Measurements from ENCODE around the gene SHISA9.

GRCh38 chr16:13136901-13137300 lies 235.5 kb downstream of the SHISA9 start:
- no peak for TF ChIP-seq YY1 (IDR thresholded peaks at IDR 0.05)
- TF ChIP-seq CTCF (IDR thresholded peaks at IDR 0.05; ENCODE audit: low read depth, low read length, missing input control) = no peak
- no peak for TF ChIP-seq SP1 (IDR thresholded peaks at IDR 0.05)
- TF ChIP-seq ZBTB33 (IDR thresholded peaks at IDR 0.05) = no peak
- TF ChIP-seq ATF3 (IDR thresholded peaks at IDR 0.05) = no peak
- no peak for TF ChIP-seq RXRA (IDR thresholded peaks at IDR 0.05)
- no peak for TF ChIP-seq EGR1 (IDR thresholded peaks at IDR 0.05; ENCODE audit: low read depth in 2 of 2)
- TF ChIP-seq, protein P1, sequence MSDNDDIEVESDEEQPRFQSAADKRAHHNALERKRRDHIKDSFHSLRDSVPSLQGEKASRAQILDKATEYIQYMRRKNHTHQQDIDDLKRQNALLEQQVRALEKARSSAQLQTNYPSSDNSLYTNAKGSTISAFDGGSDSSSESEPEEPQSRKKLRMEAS (IDR thresholded peaks at IDR 0.05) = no peak
- no peak for TF ChIP-seq REST (IDR thresholded peaks at IDR 0.05)
- TF ChIP-seq RAD21 (IDR thresholded peaks at IDR 0.05) = no peak
- no peak for TF ChIP-seq FOXA1 (IDR thresholded peaks at IDR 0.05)
- no peak for TF ChIP-seq JUND (IDR thresholded peaks at IDR 0.05)
